Activated CD4-positive, alpha-beta memory T cell treated with anti-CD3 and anti-CD28 coated beads, Interleukin-2, amount 10 ng/mL, durations not matched to agents 7 days and 5 days (primary cell): ENCODE data around the gene IMMP2L. TPM values are rescaled to one million over a fixed set of nuclear protein-coding genes. Genes with fewer than 3 reads are reported as not detected.

Source experiments
- CTCF ChIA-PET: fragments of 350-600 bp; sonication (Branson Sonifier 250); formaldehyde crosslinking; loops from one replicate; lab custom pipeline; 2021; ENCODE audit warnings: antibody characterized with exemption, inconsistent platforms; lab: Charles Lee
- POLR2A ChIA-PET: fragments of 350-600 bp; sonication (Branson Sonifier 250); formaldehyde crosslinking; loops from one replicate; lab custom pipeline; 2021; ENCODE audit warnings: antibody characterized with exemption; lab: Charles Lee
- DNase-seq: peaks from one replicate; pipeline ENCODE4 v3.0.0-alpha.2; 2020
- H3K27ac Mint-ChIP-seq: one replicate; pipeline ENCODE4 v1.8.0; 2021; ENCODE audit warnings: mild to moderate bottlenecking, mixed read lengths
- H3K27me3 Mint-ChIP-seq: one replicate; pipeline ENCODE4 v1.8.0; 2021; ENCODE audit warnings: mixed read lengths
- H3K36me3 Mint-ChIP-seq: one replicate; pipeline ENCODE4 v1.8.0; 2021; ENCODE audit warnings: low read depth, mixed read lengths
- H3K4me1 Mint-ChIP-seq: one replicate; pipeline ENCODE4 v1.8.0; 2021; ENCODE audit warnings: mixed read lengths
- H3K4me3 Mint-ChIP-seq: one replicate; pipeline ENCODE4 v1.8.0; 2021; ENCODE audit warnings: mild to moderate bottlenecking, mixed read lengths
- H3K9me3 Mint-ChIP-seq: one replicate; pipeline ENCODE4 v1.8.0; 2021; ENCODE audit warnings: mixed read lengths
- total RNA-seq, 2 experiments: library from RNA; stranded (reverse); gene quantifications; one replicate each; pipeline ENCODE4 v1.2.3, GENCODE V29; 2021

Gene IMMP2L
- total RNA-seq, 2 experiments from 2014 or later, result 5.9 to 7.6 TPM

DNA sequence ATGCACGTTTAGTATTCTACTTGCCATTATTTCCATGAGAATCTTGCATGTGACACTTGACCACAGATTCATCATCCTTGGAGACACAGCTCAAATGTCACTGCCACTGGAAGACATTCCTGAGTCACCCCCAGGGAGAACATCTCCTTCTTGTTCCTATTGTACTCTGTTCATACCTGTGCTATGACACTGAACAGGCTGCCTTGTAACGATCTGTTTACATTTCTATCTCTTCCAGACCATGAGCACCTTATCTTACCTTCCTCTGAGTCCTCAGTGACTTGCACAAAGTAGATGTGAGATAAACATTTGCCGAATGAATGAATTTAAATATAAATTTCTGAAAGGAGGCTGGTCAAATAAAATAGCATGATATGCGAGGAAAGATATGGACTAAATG, 803.2 kb downstream of the IMMP2L start:
- CTCF ChIA-PET, result no interaction called here

GRCh38 chr7:110754649-110755048, 807.6 kb downstream of the IMMP2L start:
- Mint-ChIP-seq H3K4me1 (no peaks in the 10 kb centered on the region), H3K27me3 (no peaks in the 10 kb centered on the region), H3K9me3 (no peaks in the 10 kb centered on the region), H3K36me3 (no peaks in the 10 kb centered on the region), H3K27ac (no peak overlapping the region), H3K4me3 (no peak overlapping the region)
- DNase-seq, result no peak
- POLR2A ChIA-PET, result no interaction called here
- CTCF ChIA-PET, result no interaction called here

More for the DNA sequence above, 803.2 kb downstream of the IMMP2L start:
- no peak for DNase-seq
- Mint-ChIP-seq H3K27me3 (no peaks in the 10 kb centered on the region), H3K36me3 (no peaks in the 10 kb centered on the region), H3K27ac (no peak overlapping the region), H3K9me3 (no peaks in the 10 kb centered on the region), H3K4me3 (no peak overlapping the region), H3K4me1 (no peaks in the 10 kb centered on the region)
- POLR2A ChIA-PET, result no interaction called here

DNA sequence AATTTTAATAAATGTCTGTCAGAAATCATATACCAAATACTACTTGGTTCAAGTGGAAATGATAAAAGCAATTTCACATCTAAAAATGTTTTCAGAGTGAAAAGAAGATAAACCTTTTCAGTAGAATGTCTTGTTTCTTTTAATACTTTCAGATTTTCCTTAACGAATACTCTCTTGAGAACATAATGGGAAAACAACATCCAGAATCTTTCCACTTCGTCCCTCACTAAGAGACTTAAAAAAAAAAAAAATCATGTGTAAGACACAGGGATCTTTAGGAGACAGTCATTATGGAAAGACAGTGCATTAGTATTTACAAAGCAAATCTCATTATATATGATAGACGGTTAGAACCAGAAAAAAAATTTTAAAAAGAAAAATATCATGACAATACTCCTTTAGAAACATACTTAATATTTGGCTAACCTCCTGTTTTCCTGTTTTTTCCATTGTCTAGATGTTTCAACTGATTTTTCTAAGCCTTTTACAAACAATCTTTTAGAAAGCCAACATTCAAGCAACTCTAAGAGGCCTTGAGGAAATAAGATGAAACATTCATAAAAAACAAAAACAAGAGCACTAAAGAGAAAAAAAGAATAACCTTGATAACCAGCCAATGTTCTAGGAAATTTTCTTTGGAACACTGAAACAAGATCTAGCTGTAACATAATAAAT, 811.2 kb downstream of the IMMP2L start:
- no peaks in the 10 kb centered on the region for H3K27me3 Mint-ChIP-seq
- POLR2A ChIA-PET, result no interaction called here
- no peak for DNase-seq
- CTCF ChIA-PET, result no interaction called here
- no peak overlapping the region for H3K27ac Mint-ChIP-seq
- no peaks in the 10 kb centered on the region for H3K4me1 Mint-ChIP-seq
- H3K4me3 Mint-ChIP-seq, result no peak overlapping the region
- H3K9me3 Mint-ChIP-seq, result peaks cover 7% of the 10 kb centered on the region
- H3K36me3 Mint-ChIP-seq, result no peaks in the 10 kb centered on the region

DNA sequence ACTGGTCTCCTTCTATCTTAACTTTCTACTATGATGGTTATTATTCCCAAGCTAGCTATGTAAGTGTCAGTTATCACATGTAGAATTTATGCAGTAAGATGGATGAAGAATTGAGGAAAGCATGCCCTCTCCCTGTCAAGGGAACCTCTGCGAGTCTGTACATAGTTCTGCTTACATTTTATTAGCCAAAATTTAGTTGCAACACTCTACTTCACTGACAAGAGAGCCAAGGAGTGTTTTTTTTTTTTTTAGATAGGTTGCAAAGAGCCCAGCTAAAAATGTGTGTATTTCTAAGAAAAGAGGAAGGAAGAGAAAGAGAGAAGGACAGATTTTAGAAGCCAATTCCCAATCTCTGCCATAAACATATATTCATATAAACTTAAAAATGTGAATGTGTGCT, 829.1 kb downstream of the IMMP2L start:
- ChIA-PET POLR2A (no interaction called here), CTCF (no interaction called here)
- DNase-seq, result no peak
- H3K27ac Mint-ChIP-seq, result no peak overlapping the region
- H3K27me3 Mint-ChIP-seq, result no peaks in the 10 kb centered on the region
- H3K36me3 Mint-ChIP-seq, result no peaks in the 10 kb centered on the region
- no peaks in the 10 kb centered on the region for H3K9me3 Mint-ChIP-seq
- no peak overlapping the region for H3K4me3 Mint-ChIP-seq
- H3K4me1 Mint-ChIP-seq, result peaks cover 4% of the 10 kb centered on the region

GRCh38 chr7:110724811-110725210, 837.5 kb downstream of the IMMP2L start:
- Mint-ChIP-seq H3K27ac (no peak overlapping the region), H3K4me1 (no peaks in the 10 kb centered on the region), H3K9me3 (no peaks in the 10 kb centered on the region), H3K4me3 (no peak overlapping the region), H3K36me3 (no peaks in the 10 kb centered on the region), H3K27me3 (no peaks in the 10 kb centered on the region)
- ChIA-PET CTCF (no interaction called here), POLR2A (no interaction called here)
- no peak for DNase-seq

- ChIA-PET POLR2A (no interaction called here), CTCF (interaction anchor here (0.7 to 0.8 kb wide), 2 partner anchors 17 to 1091 kb away, joined by 3 read pairs; no protein-coding TSS in a partner anchor)
- no peaks in the 10 kb centered on the region for H3K36me3 Mint-ChIP-seq
- DNase-seq, result no peak
- no peaks in the 10 kb centered on the region for H3K27me3 Mint-ChIP-seq
- no peak overlapping the region for H3K27ac Mint-ChIP-seq
- no peaks in the 10 kb centered on the region for H3K4me1 Mint-ChIP-seq
- no peaks in the 10 kb centered on the region for H3K9me3 Mint-ChIP-seq
- no peak overlapping the region for H3K4me3 Mint-ChIP-seq
Observed at GRCh38 chr7:110721395-110721794, 840.9 kb downstream of the IMMP2L start.

GRCh38 chr7:110720626-110721025, 841.7 kb downstream of the IMMP2L start:
- no peaks in the 10 kb centered on the region for H3K36me3 Mint-ChIP-seq
- H3K4me1 Mint-ChIP-seq, result no peaks in the 10 kb centered on the region
- H3K4me3 Mint-ChIP-seq, result no peak overlapping the region
- no peaks in the 10 kb centered on the region for H3K9me3 Mint-ChIP-seq
- no peak for DNase-seq
- CTCF ChIA-PET, result interaction anchor here (0.7 to 0.8 kb wide), 2 partner anchors 16 to 1090 kb away, joined by 3 read pairs; no protein-coding TSS in a partner anchor
- no peaks in the 10 kb centered on the region for H3K27me3 Mint-ChIP-seq
- H3K27ac Mint-ChIP-seq, result no peak overlapping the region
- POLR2A ChIA-PET, result no interaction called here

GRCh38 chr7:110719741-110720140, 842.6 kb downstream of the IMMP2L start:
- CTCF ChIA-PET, result no interaction called here
- no peaks in the 10 kb centered on the region for H3K4me1 Mint-ChIP-seq
- no peak for DNase-seq
- H3K27me3 Mint-ChIP-seq, result no peaks in the 10 kb centered on the region
- POLR2A ChIA-PET, result no interaction called here
- H3K9me3 Mint-ChIP-seq, result no peaks in the 10 kb centered on the region
- H3K4me3 Mint-ChIP-seq, result no peak overlapping the region
- no peaks in the 10 kb centered on the region for H3K36me3 Mint-ChIP-seq
- H3K27ac Mint-ChIP-seq, result no peak overlapping the region

GRCh38 chr7:110718503-110719205, 843.6 kb downstream of the IMMP2L start:
- no peaks in the 10 kb centered on the region for H3K36me3 Mint-ChIP-seq
- CTCF ChIA-PET, result no interaction called here
- no peaks in the 10 kb centered on the region for H3K9me3 Mint-ChIP-seq

GRCh38 chr7:110704225-110704624, 858.1 kb downstream of the IMMP2L start:
- Mint-ChIP-seq H3K4me3 (no peak overlapping the region), H3K27me3 (no peaks in the 10 kb centered on the region), H3K4me1 (no peaks in the 10 kb centered on the region), H3K9me3 (peaks cover 3% of the 10 kb centered on the region), H3K36me3 (no peaks in the 10 kb centered on the region), H3K27ac (no peak overlapping the region)
- DNase-seq, result no peak
- POLR2A ChIA-PET, result no interaction called here
- CTCF ChIA-PET, result interaction anchor here (0.9 kb wide), 1 partner anchor 17 kb away, joined by 3 read pairs; no protein-coding TSS in a partner anchor

More at GRCh38 chr7:110718503-110719205, 843.6 kb downstream of the IMMP2L start:
- POLR2A ChIA-PET, result no interaction called here
- DNase-seq, result no peak
- H3K27ac Mint-ChIP-seq, result no peak overlapping the region
- H3K27me3 Mint-ChIP-seq, result no peaks in the 10 kb centered on the region
- H3K4me1 Mint-ChIP-seq, result no peaks in the 10 kb centered on the region
- H3K4me3 Mint-ChIP-seq, result no peak overlapping the region

GRCh38 chr7:110698576-110698975, 863.7 kb downstream of the IMMP2L start:
- no peak overlapping the region for H3K27ac Mint-ChIP-seq
- no peak overlapping the region for H3K4me3 Mint-ChIP-seq
- POLR2A ChIA-PET, result no interaction called here
- no peak for DNase-seq
- CTCF ChIA-PET, result no interaction called here
- H3K4me1 Mint-ChIP-seq, result no peaks in the 10 kb centered on the region
- H3K27me3 Mint-ChIP-seq, result no peaks in the 10 kb centered on the region
- no peaks in the 10 kb centered on the region for H3K36me3 Mint-ChIP-seq
- H3K9me3 Mint-ChIP-seq, result no peaks in the 10 kb centered on the region

GRCh38 chr7:110693344-110693743, 868.9 kb downstream of the IMMP2L start:
- no peak overlapping the region for H3K4me3 Mint-ChIP-seq
- no peaks in the 10 kb centered on the region for H3K27me3 Mint-ChIP-seq
- H3K27ac Mint-ChIP-seq, result no peak overlapping the region
- H3K36me3 Mint-ChIP-seq, result no peaks in the 10 kb centered on the region
- ChIA-PET CTCF (no interaction called here), POLR2A (no interaction called here)
- H3K4me1 Mint-ChIP-seq, result no peaks in the 10 kb centered on the region
- DNase-seq, result no peak
- H3K9me3 Mint-ChIP-seq, result peaks cover 1% of the 10 kb centered on the region

DNA sequence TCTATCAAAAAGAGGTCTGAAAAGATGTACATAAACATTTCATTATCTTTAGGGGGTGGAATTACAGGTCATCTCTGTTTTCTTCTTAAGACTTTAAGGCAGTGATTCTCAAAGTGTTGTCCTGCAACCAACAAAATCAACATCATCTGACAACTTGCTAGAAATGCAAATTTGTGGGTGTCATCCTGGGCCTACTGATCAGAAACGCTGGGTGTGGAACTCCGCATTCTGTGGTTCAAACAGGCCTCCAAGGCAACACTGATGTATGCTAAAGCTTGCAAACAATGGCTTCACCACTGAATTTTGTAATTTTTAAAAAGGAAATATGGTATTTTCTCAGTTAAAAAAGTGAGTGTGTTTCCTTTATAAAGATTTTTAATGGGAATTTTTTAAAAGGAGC, 873.4 kb downstream of the IMMP2L start:
- CTCF ChIA-PET, result no interaction called here
- DNase-seq, result no peak
- H3K36me3 Mint-ChIP-seq, result no peaks in the 10 kb centered on the region
- POLR2A ChIA-PET, result no interaction called here
- no peaks in the 10 kb centered on the region for H3K4me1 Mint-ChIP-seq
- H3K4me3 Mint-ChIP-seq, result no peak overlapping the region
- peaks cover 4% of the 10 kb centered on the region for H3K9me3 Mint-ChIP-seq
- H3K27ac Mint-ChIP-seq, result no peak overlapping the region
- no peaks in the 10 kb centered on the region for H3K27me3 Mint-ChIP-seq
